GM23338 (cell line): ENCODE measurements around the gene PECR. TPM values are rescaled to one million over a fixed set of nuclear protein-coding genes. Genes with fewer than 3 reads are reported as not detected.
"Not testable (repeated sequence)": the region's sequence is repeated elsewhere in the genome, so short reads cannot be mapped to it uniquely, and the experiment has no call there.

Experiments used
- ATAC-seq: fragments of 200-7000 bp; cut with Tn5 transposase; 3 replicates; pipeline ENCODE4 v1.9.1; 2020
- DNase-seq: peaks from one replicate; pipeline ENCODE4 v3.0.0-alpha.2; 2015; ENCODE audit warnings: low spot score
- H2AFZ ChIP-seq: fragments of 200-600 bp; sonication (generic); 2 replicates; pipeline ENCODE4 v1.8.0; 2016; ENCODE audit warnings: antibody characterized with exemption, mild to moderate bottlenecking, moderate library complexity
- H3F3A ChIP-seq: fragments of 200-600 bp; sonication (generic); replicated peaks from 2 replicates; pipeline ENCODE4 v1.8.0; 2017; ENCODE audit warnings: antibody characterized with exemption, mixed run types, low read depth
- H3K27ac ChIP-seq: fragments of 200-600 bp; sonication (generic); 2 replicates; pipeline ENCODE4 v1.6.1; 2016; ENCODE audit warnings: low read depth
- H3K27me3 ChIP-seq: fragments of 200-600 bp; sonication (generic); 2 replicates; pipeline ENCODE4 v1.8.0; 2016; ENCODE audit warnings: mild to moderate bottlenecking, mixed run types, moderate library complexity; ENCODE audit not compliant: insufficient read depth
- H3K36me3 ChIP-seq: fragments of 200-600 bp; sonication (generic); 2 replicates; pipeline ENCODE4 v1.8.0; 2016; ENCODE audit warnings: mild to moderate bottlenecking; ENCODE audit not compliant: insufficient read depth
- H3K4me1 ChIP-seq: fragments of 200-600 bp; sonication (generic); 2 replicates; pipeline ENCODE4 v1.8.0; 2016; ENCODE audit warnings: mild to moderate bottlenecking, moderate library complexity; ENCODE audit not compliant: insufficient read depth
- H3K4me2 ChIP-seq: fragments of 200-600 bp; sonication (generic); 2 replicates; pipeline ENCODE4 v1.7.1; 2017; ENCODE audit warnings: mixed run types
- H3K4me3 ChIP-seq: fragments of 200-600 bp; sonication (generic); 2 replicates; pipeline ENCODE4 v1.6.1; 2016; ENCODE audit warnings: mixed run types
- H3K79me2 ChIP-seq: fragments of 200-600 bp; sonication (generic); replicated peaks from 2 replicates; pipeline ENCODE4 v1.8.0; 2017; ENCODE audit warnings: mild to moderate bottlenecking; ENCODE audit not compliant: insufficient read depth
- H3K9me2 ChIP-seq: fragments of 200-600 bp; sonication (generic); 2 replicates; pipeline ENCODE4 v1.8.0; 2017; ENCODE audit not compliant: insufficient read depth
- H4K20me1 ChIP-seq: fragments of 200-600 bp; sonication (generic); replicated peaks from 2 replicates; pipeline ENCODE4 v1.8.0; 2017; ENCODE audit warnings: mild to moderate bottlenecking; ENCODE audit not compliant: insufficient read depth
- H3K27ac Mint-ChIP-seq: 2 replicates; pipeline ENCODE4 v1.8.0; 2020; ENCODE audit warnings: inconsistent platforms, mild to moderate bottlenecking, moderate library complexity, mixed read lengths
- H3K27me3 Mint-ChIP-seq: 3 replicates; pipeline ENCODE4 v1.8.0; 2022; ENCODE audit warnings: low read depth, mild to moderate bottlenecking, moderate library complexity, mixed read lengths, inconsistent platforms; ENCODE audit not compliant: insufficient read depth, poor library complexity
- H3K36me3 Mint-ChIP-seq: 3 replicates; pipeline ENCODE4 v1.8.0; 2021; ENCODE audit warnings: low read depth, mild to moderate bottlenecking, inconsistent platforms, moderate library complexity, mixed read lengths
- H3K4me1 Mint-ChIP-seq: 3 replicates; pipeline ENCODE4 v1.8.0; 2020; ENCODE audit warnings: mild to moderate bottlenecking, inconsistent platforms, mixed read lengths
- H3K4me3 Mint-ChIP-seq: 3 replicates; pipeline ENCODE4 v1.8.0; 2021; ENCODE audit warnings: moderate library complexity, mild to moderate bottlenecking, inconsistent platforms, mixed read lengths
- H3K9me3 Mint-ChIP-seq: 3 replicates; pipeline ENCODE4 v1.8.0; 2020; ENCODE audit warnings: moderate library complexity, mild to moderate bottlenecking, inconsistent platforms, mixed read lengths
- POLR2AphosphoS5 ChIP-seq: IDR thresholded peaks from 2 replicates; pipeline ENCODE4 v1.6.1; 2016; ENCODE audit warnings: antibody characterized with exemption, low read depth
- polyA plus RNA-seq: library from polyadenylated mRNA; unstranded; fragments of >200 nt; fragmentation: Nextera tagmentation; extraction: Ambion mirVana; gene quantifications from 2 replicates; pipeline ENCODE4 v1.2.1, GENCODE V29; 2016
- total RNA-seq: library from RNA; depleted of rRNA; stranded (reverse); fragments of >200 nt; shearing (Covaris generic); gene quantifications from 2 replicates; pipeline ENCODE4 v1.2.3, GENCODE V29; 2014; rRNA removed
- TF ChIP-seq, protein P1 (sequence below), 2 experiments: fragments of 200-600 bp in 1 of 2; sonication (generic) in 1 of 2; conservative IDR thresholded peaks; 2 replicates each; pipeline versions ENCODE4 v1.5.1 to v1.6.1; 2016 to 2017; ENCODE audit warnings: antibody characterized with exemption in 2 of 2, low read depth in 2 of 2, mild to moderate bottlenecking in 2 of 2, moderate library complexity in 1 of 2

Gene PECR
- total and polyA plus RNA-seq, 2 experiments from 2014 or later: 12.1 to 15.5 TPM

DNA sequence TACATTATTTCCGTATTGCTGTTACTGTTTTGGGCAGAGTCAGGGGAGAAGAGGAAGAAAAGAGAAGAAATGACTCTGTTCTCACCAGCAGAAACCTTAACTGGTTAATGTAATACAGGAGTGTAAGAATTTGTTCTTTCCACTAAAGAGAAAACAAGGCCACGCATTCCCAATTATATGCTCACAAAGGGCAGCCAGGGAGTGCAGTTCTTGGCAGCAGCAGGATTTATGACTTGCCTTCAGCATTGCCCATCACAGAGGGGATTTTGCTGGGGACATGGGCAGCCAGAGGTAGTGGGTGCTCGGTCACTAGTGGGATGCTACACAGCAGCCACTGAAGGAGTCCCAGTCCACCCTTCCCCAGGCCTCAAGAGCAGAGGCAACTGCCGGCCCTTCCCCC, 86.7 kb downstream of the PECR start (continued):
- TF ChIP-seq, protein P1, sequence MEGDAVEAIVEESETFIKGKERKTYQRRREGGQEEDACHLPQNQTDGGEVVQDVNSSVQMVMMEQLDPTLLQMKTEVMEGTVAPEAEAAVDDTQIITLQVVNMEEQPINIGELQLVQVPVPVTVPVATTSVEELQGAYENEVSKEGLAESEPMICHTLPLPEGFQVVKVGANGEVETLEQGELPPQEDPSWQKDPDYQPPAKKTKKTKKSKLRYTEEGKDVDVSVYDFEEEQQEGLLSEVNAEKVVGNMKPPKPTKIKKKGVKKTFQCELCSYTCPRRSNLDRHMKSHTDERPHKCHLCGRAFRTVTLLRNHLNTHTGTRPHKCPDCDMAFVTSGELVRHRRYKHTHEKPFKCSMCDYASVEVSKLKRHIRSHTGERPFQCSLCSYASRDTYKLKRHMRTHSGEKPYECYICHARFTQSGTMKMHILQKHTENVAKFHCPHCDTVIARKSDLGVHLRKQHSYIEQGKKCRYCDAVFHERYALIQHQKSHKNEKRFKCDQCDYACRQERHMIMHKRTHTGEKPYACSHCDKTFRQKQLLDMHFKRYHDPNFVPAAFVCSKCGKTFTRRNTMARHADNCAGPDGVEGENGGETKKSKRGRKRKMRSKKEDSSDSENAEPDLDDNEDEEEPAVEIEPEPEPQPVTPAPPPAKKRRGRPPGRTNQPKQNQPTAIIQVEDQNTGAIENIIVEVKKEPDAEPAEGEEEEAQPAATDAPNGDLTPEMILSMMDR (conservative IDR thresholded peaks at IDR 0.05; ENCODE audit: low read depth in 2 of 2): no peak
- TF ChIP-seq POLR2AphosphoS5: no peak

DNA sequence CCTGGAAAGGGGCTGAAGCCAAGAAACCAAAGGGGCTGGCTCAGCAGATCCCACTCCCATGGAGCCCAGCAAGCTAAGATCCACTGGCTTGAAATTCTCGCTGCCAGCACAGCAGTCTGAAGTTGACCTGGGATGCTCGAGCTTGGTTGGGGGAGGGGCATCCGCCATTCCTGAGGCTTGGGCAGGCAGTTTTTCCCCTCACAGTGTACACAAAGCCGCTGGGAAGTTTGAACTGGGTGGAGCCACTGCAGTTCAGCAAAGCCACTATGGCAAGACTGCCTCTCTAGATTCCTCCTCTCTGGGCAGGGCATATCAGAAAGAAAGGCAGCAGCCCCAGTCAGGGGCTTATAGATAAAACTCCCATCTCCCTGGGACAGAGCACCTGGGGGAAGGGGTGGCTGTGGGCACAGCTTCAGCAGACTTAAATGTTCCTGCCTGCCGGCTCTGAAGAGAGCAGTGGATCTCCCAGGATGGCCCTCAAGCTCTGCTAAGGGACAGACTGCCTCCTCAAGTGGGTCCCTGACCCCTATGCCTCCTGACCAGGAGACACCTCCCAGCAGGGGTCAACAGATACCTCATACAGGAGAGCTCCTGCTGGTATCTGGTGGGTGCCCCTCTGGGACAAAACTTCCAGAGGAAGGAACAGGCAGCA, 92.9 kb downstream of the PECR start:
- H2AFZ ChIP-seq, H3K4me1 Mint-ChIP-seq, H3K27me3 Mint-ChIP-seq, H3K4me3 ChIP-seq, ATAC-seq, H3K27ac Mint-ChIP-seq, H3K4me3 Mint-ChIP-seq, H4K20me1 ChIP-seq, H3K36me3 ChIP-seq, H3K9me2 ChIP-seq, H3K27me3 ChIP-seq, H3K27ac ChIP-seq, DNase-seq, H3K4me2 ChIP-seq, H3F3A ChIP-seq: not testable (repeated sequence)
- Histone ChIP-seq H3K4me1 (peaks cover 15% of the 10 kb centered on the region), H3K79me2 (peaks cover 69% of the 10 kb centered on the region)
- Mint-ChIP-seq H3K9me3 (peaks cover 51% of the 10 kb centered on the region), H3K36me3 (peaks cover 93% of the 10 kb centered on the region)

Other genes with a start within 250 kb of the PECR start
- 25.3 and 25.8 TPM in 2 replicates for gene MREG, start 68.3 kb downstream of the PECR start, total RNA-seq
- gene MREG, start 68.3 kb downstream of the PECR start, polyA plus RNA-seq: 19.4 and 21.6 TPM in 2 replicates
- gene TMEM169, start 110 bp upstream of the PECR start, total RNA-seq: 3.9 and 8.0 TPM in 2 replicates
- gene TMEM169, start 110 bp upstream of the PECR start, polyA plus RNA-seq: 1.4 and 1.7 TPM in 2 replicates
- gene XRCC5, start 27.5 kb upstream of the PECR start, total RNA-seq: 482 and 499 TPM in 2 replicates
- gene XRCC5, start 27.5 kb upstream of the PECR start, polyA plus RNA-seq: 432 and 524 TPM in 2 replicates